ENCODE results near the gene COLEC12. TPM values are rescaled to one million over a fixed set of nuclear protein-coding genes. Genes with fewer than 3 reads are reported as not detected.

The COLEC12 gene
- total and polyA plus RNA-seq, 3 experiments from 2014 or later, result 0.04 TPM; not detected in 2

GRCh38 chr18:475202-476031, 25.1 kb downstream of the COLEC12 start:
- no peak for DNase-seq
- H3K4me3 Mint-ChIP-seq, result no peak overlapping the region
- H3K36me3 Mint-ChIP-seq, result no peaks in the 10 kb centered on the region
- no peaks in the 10 kb centered on the region for H3K4me1 Mint-ChIP-seq
- peaks cover 5 to 12% of the 10 kb centered on the region in 2 donors for H3K27me3 Mint-ChIP-seq
- no peaks in the 10 kb centered on the region for H3K4me1 ChIP-seq (ENCODE audit: insufficient read depth, low read length)
- no peaks in the 10 kb centered on the region for H3K9me3 ChIP-seq (ENCODE audit: low read length)
- CTCF ChIA-PET, result no interaction called here
- no peaks in the 10 kb centered on the region for H3K36me3 ChIP-seq (ENCODE audit: insufficient read depth, low read length)
- H3K27ac ChIP-seq (ENCODE audit: low read depth, low read length), result no peak overlapping the region
- no peak overlapping the region for H3K4me3 ChIP-seq (ENCODE audit: low read length)
- no peak overlapping the region for H3K27ac Mint-ChIP-seq
- POLR2A ChIA-PET, result no interaction called here
- H3K9me3 Mint-ChIP-seq, result no peaks in the 10 kb centered on the region
- H3K27me3 ChIP-seq (ENCODE audit: insufficient read depth, low read length, poor library complexity, severe bottlenecking), result no peaks in the 10 kb centered on the region

DNA sequence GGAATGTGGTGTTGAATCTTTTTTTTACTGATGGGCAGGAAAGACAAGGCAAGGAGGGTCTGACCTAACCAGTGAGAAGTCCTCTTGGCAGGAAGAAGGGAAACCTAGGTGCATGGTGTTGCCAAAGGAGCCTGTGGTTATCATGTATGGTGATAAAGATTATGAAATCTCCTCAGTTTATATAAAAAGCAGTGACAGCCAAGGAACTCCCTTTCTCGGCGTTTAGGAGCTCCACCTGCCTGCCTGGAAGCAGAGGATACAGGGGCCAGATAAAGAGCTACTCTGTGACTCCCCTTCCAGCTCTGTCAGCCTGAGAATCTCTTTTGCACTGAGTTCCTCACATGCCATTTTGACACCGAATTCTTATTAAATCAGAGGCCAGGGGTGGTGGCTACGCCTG, 26.1 kb downstream of the COLEC12 start:
- no peaks in the 10 kb centered on the region for H3K4me1 Mint-ChIP-seq
- CTCF ChIA-PET, result no interaction called here
- no peaks in the 10 kb centered on the region for H3K36me3 Mint-ChIP-seq
- Histone ChIP-seq H3K27ac (ENCODE audit: low read depth, low read length) (no peak overlapping the region), H3K36me3 (ENCODE audit: insufficient read depth, low read length) (no peaks in the 10 kb centered on the region), H3K4me3 (ENCODE audit: low read length) (no peak overlapping the region), H3K9me3 (ENCODE audit: low read length) (no peaks in the 10 kb centered on the region), H3K27me3 (ENCODE audit: insufficient read depth, low read length, poor library complexity, severe bottlenecking) (no peaks in the 10 kb centered on the region), H3K4me1 (ENCODE audit: insufficient read depth, low read length) (no peaks in the 10 kb centered on the region)
- no peak overlapping the region for H3K4me3 Mint-ChIP-seq
- POLR2A ChIA-PET, result no interaction called here
- H3K9me3 Mint-ChIP-seq, result no peaks in the 10 kb centered on the region
- peaks cover 3 to 10% of the 10 kb centered on the region in 2 donors for H3K27me3 Mint-ChIP-seq
- no peak for DNase-seq
- H3K27ac Mint-ChIP-seq, result no peak overlapping the region

DNA sequence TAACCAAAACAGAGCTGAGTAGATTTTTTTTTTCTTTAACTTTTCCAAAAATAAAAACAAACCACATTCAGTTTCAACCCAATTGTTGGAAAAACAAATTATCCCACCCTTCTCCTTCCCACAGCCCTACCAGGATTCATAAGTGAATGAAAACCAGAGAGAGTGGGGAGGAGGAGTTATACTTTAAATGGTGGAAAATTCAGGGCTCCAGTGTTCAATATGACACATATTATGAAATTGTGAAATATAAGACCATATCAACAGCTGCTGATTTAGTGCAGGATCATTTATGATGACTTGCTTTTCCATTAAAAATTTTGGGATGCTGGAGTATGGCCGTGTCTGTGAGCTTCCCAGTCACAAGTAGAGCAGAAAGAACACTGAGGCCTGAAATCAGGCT, 26.7 kb downstream of the COLEC12 start:
- Mint-ChIP-seq H3K27me3 (peaks cover 3 to 5% of the 10 kb centered on the region in 2 donors), H3K27ac (no peak overlapping the region), H3K4me1 (no peaks in the 10 kb centered on the region), H3K36me3 (no peaks in the 10 kb centered on the region), H3K4me3 (no peak overlapping the region), H3K9me3 (no peaks in the 10 kb centered on the region)
- Histone ChIP-seq H3K27ac (ENCODE audit: low read depth, low read length) (no peak overlapping the region), H3K4me1 (ENCODE audit: insufficient read depth, low read length) (no peaks in the 10 kb centered on the region), H3K27me3 (ENCODE audit: insufficient read depth, low read length, poor library complexity, severe bottlenecking) (no peaks in the 10 kb centered on the region), H3K9me3 (ENCODE audit: low read length) (no peaks in the 10 kb centered on the region), H3K4me3 (ENCODE audit: low read length) (no peak overlapping the region), H3K36me3 (ENCODE audit: insufficient read depth, low read length) (no peaks in the 10 kb centered on the region)
- DNase-seq, result no peak
- ChIA-PET CTCF (no interaction called here), POLR2A (no interaction called here)

- DNase-seq, result no peak
- no peaks in the 10 kb centered on the region for H3K36me3 Mint-ChIP-seq
- no peaks in the 10 kb centered on the region for H3K4me1 ChIP-seq (ENCODE audit: insufficient read depth, low read length)
- no peak overlapping the region for H3K27ac ChIP-seq (ENCODE audit: low read depth, low read length)
- POLR2A ChIA-PET, result no interaction called here
- no peaks in the 10 kb centered on the region for H3K4me1 Mint-ChIP-seq
- no peaks in the 10 kb centered on the region for H3K27me3 ChIP-seq (ENCODE audit: insufficient read depth, low read length, poor library complexity, severe bottlenecking)
- peaks cover 7 to 12% of the 10 kb centered on the region in 2 donors for H3K27me3 Mint-ChIP-seq
- H3K4me3 ChIP-seq (ENCODE audit: low read length), result no peak overlapping the region
- CTCF ChIA-PET, result no interaction called here
- H3K4me3 Mint-ChIP-seq, result no peak overlapping the region
- no peak overlapping the region for H3K27ac Mint-ChIP-seq
- H3K9me3 Mint-ChIP-seq, result no peaks in the 10 kb centered on the region
- H3K36me3 ChIP-seq (ENCODE audit: insufficient read depth, low read length), result no peaks in the 10 kb centered on the region
- H3K9me3 ChIP-seq (ENCODE audit: low read length), result no peaks in the 10 kb centered on the region
These were observed 28.8 kb downstream of the COLEC12 start for GRCh38 chr18:471716-472115.

DNA sequence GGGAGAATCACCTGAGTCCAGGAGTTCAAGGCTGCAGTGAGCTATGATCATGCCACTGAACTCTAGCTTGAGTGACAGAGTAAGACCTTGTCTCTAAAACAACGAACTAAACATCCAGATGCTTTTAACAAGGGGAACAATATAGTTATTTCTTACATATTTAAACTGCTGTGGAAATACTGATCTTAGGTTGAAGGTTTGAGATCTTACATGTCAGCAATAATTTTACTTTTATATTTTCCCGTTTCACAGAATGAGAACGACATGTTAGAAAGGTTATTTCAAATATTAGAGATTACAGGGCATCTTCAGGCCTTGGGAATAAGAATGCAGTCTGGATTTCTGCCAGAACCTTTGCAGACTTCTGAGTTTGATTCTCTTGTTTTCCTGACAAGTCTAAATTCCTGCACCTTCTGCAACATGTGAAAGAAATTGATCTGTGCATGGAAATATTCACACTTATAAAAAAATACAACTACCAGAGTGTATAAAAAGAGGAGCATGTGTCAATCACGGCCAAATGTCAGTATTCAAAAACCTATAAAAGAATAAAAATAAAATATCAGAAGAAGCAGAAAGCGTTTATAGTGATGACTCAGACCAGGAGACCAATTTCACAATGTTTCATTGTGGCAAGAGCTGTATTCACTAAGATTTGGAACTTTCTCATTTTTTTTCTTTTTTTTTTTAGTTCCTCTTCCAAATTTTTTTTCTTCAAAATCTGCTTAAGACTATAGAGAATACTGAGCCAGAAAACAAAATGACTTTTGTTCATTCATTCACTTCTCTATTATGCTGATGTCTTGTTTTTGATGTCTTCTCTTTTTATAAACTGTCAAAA, 29.6 kb downstream of the COLEC12 start:
- DNase-seq, result no peak
- Histone ChIP-seq H3K36me3 (ENCODE audit: insufficient read depth, low read length) (no peaks in the 10 kb centered on the region), H3K27ac (ENCODE audit: low read depth, low read length) (no peak overlapping the region), H3K4me1 (ENCODE audit: insufficient read depth, low read length) (no peaks in the 10 kb centered on the region), H3K4me3 (ENCODE audit: low read length) (no peak overlapping the region), H3K9me3 (ENCODE audit: low read length) (no peaks in the 10 kb centered on the region), H3K27me3 (ENCODE audit: insufficient read depth, low read length, poor library complexity, severe bottlenecking) (no peaks in the 10 kb centered on the region)
- POLR2A ChIA-PET, result no interaction called here
- no peak overlapping the region for H3K27ac Mint-ChIP-seq
- no peak overlapping the region for H3K4me3 Mint-ChIP-seq
- CTCF ChIA-PET, result no interaction called here
- no peaks in the 10 kb centered on the region for H3K4me1 Mint-ChIP-seq
- H3K36me3 Mint-ChIP-seq, result no peaks in the 10 kb centered on the region
- no peaks in the 10 kb centered on the region for H3K9me3 Mint-ChIP-seq
- H3K27me3 Mint-ChIP-seq, result peaks cover 7 to 16% of the 10 kb centered on the region in 2 donors

GRCh38 chr18:468955-469790, 31.3 kb downstream of the COLEC12 start:
- CTCF ChIA-PET, result no interaction called here

DNA sequence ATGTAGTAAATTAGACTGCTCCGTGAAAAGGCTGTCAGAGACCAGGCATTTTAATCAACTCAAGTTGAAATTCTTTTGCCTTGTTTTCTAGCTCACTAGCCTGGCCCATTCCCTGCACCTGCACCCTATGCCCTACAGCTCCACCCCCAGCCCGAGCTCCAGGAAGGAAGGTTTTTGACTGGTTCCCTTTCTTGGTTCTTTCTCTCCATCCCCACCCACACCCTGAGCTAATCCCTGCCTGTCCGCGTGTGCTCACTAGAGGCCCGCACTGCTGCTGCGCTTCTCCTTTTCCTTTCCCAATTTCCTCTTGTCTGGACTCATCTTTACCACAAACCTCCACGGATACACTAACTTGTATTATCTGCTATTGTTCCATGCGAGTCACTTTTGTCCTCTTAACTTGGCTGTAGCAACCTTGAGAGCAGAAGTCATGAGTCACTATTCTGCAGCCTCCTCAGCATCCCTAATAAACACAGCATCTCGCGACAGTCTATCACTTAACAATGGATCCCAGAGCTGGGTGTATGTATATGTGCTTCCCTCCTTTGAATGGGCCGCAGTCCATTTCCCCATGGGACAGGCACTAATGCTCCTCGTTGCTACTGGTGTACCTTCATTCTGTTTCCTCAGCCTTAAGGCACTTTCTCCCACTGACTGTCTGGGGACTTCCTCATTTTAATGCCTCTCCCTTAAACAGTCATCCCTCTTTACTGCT, 36.5 kb downstream of the COLEC12 start:
- ChIA-PET CTCF (no interaction called here), POLR2A (no interaction called here)
- Histone ChIP-seq H3K27me3 (ENCODE audit: insufficient read depth, low read length, poor library complexity, severe bottlenecking) (no peaks in the 10 kb centered on the region), H3K9me3 (ENCODE audit: low read length) (no peaks in the 10 kb centered on the region), H3K27ac (ENCODE audit: low read depth, low read length) (no peak overlapping the region), H3K4me3 (ENCODE audit: low read length) (no peak overlapping the region), H3K4me1 (ENCODE audit: insufficient read depth, low read length) (no peaks in the 10 kb centered on the region), H3K36me3 (ENCODE audit: insufficient read depth, low read length) (no peaks in the 10 kb centered on the region)
- H3K4me1 Mint-ChIP-seq, result no peaks in the 10 kb centered on the region
- H3K27ac Mint-ChIP-seq, result no peak overlapping the region
- H3K9me3 Mint-ChIP-seq, result peaks cover 0 to 2% (median 0%) of the 10 kb centered on the region in 5 donors
- H3K27me3 Mint-ChIP-seq, result peaks cover 11 to 43% of the 10 kb centered on the region in 2 donors
- H3K36me3 Mint-ChIP-seq, result no peaks in the 10 kb centered on the region
- no peak for DNase-seq
- H3K4me3 Mint-ChIP-seq, result no peak overlapping the region

More at GRCh38 chr18:468955-469790, 31.3 kb downstream of the COLEC12 start:
- H3K27ac ChIP-seq (ENCODE audit: low read depth, low read length), result no peak overlapping the region
- no peak for DNase-seq
- Mint-ChIP-seq H3K27me3 (peaks cover 8 to 22% of the 10 kb centered on the region in 2 donors), H3K4me3 (peak overlapping the region in 1 of 7 donors; percentile 65), H3K36me3 (no peaks in the 10 kb centered on the region), H3K9me3 (no peaks in the 10 kb centered on the region), H3K4me1 (no peaks in the 10 kb centered on the region), H3K27ac (no peak overlapping the region)
- H3K4me1 ChIP-seq (ENCODE audit: insufficient read depth, low read length), result no peaks in the 10 kb centered on the region
- no peaks in the 10 kb centered on the region for H3K27me3 ChIP-seq (ENCODE audit: insufficient read depth, low read length, poor library complexity, severe bottlenecking)
- POLR2A ChIA-PET, result no interaction called here
- H3K4me3 ChIP-seq (ENCODE audit: low read length), result no peak overlapping the region
- no peaks in the 10 kb centered on the region for H3K36me3 ChIP-seq (ENCODE audit: insufficient read depth, low read length)
- no peaks in the 10 kb centered on the region for H3K9me3 ChIP-seq (ENCODE audit: low read length)

All from CD8-positive, alpha-beta memory T cell (primary cell).